BJ (cell line): ENCODE measurements around the gene RFX1. TPM values are rescaled to one million over a fixed set of nuclear protein-coding genes. Genes with fewer than 3 reads are reported as not detected.
"Not testable (repeated sequence)": the region's sequence is repeated elsewhere in the genome, so short reads cannot be mapped to it uniquely, and the experiment has no call there.

ENCODE experiments used
- CTCF ChIA-PET: fragments of 350-600 bp; formaldehyde crosslinking; extraction: SDS; loops from one replicate; lab custom pipeline; 2021; ENCODE audit warnings: antibody characterized with exemption, inconsistent platforms; lab: Yijun Ruan, JAX
- POLR2A ChIA-PET: fragments of 300-600 bp; sonication (Branson Sonifier 250); formaldehyde crosslinking; extraction: SDS; loops from one replicate; lab custom pipeline; 2021; ENCODE audit warnings: antibody characterized with exemption; lab: Charles Lee
- DNase-seq: peaks from one replicate; pipeline ENCODE4 v3.0.0-alpha.2; 2011; ENCODE audit warnings: low read depth
- H3K27me3 ChIP-seq: 2 replicates; pipeline ENCODE4 v1.6.0; 2011; ENCODE audit warnings: low read length; ENCODE audit not compliant: control insufficient read depth, insufficient read depth
- H3K36me3 ChIP-seq: 2 replicates; pipeline ENCODE4 v1.5.1; 2011; ENCODE audit warnings: low read length; ENCODE audit not compliant: control insufficient read depth, insufficient read depth
- H3K4me3 ChIP-seq: 2 replicates; pipeline ENCODE4 v1.5.1; 2011; ENCODE audit warnings: low read depth, mild to moderate bottlenecking, control low read depth, low read length
- CTCF ChIP-seq: IDR thresholded peaks from 2 replicates; pipeline ENCODE4 v1.5.1; 2011; ENCODE audit warnings: low read depth, mild to moderate bottlenecking, control low read depth, inconsistent platforms, low read length, moderate library complexity; ENCODE audit not compliant: insufficient read depth
- polyA plus RNA-seq: library from polyadenylated mRNA; depleted of rRNA; stranded (reverse); fragments of >200 nt; gene quantifications from 2 replicates; pipeline ENCODE4 v1.2.3, GENCODE V29; 2011

RFX1 gene
- polyA plus RNA-seq, 1 experiment: 0.78 TPM

GRCh38 chr19:14048443-14049153 is 42.5 kb upstream of the RFX1 start:
- Histone ChIP-seq H3K4me3 (no peak overlapping the region), H3K27me3 (no peaks in the 10 kb centered on the region), H3K36me3 (no peaks in the 10 kb centered on the region)
- POLR2A ChIA-PET: no interaction called here
- TF ChIP-seq CTCF: peak; percentile 89
- DNase-seq: no peak
- CTCF ChIA-PET: interaction anchor here (0.7 to 3.5 kb wide), 13 partner anchors 11 to 452 kb away, joined by 3 to 20 read pairs (median 4); partner anchors contain the start of genes IL27RA and MISP3

- H3K4me3 ChIP-seq, DNase-seq, H3K36me3 ChIP-seq, POLR2A ChIA-PET, H3K27me3 ChIP-seq: not testable (repeated sequence)
- CTCF ChIA-PET: interaction anchor here (0.7 to 3.5 kb wide), 11 partner anchors 12 to 451 kb away, joined by 3 to 20 read pairs (median 4); partner anchors contain the start of gene IL27RA
These were observed 41.7 kb upstream of the RFX1 start for GRCh38 chr19:14047866-14048265.

GRCh38 chr19:14042659-14043608 is 36.8 kb upstream of the RFX1 start:
- ChIA-PET CTCF (interaction anchor here (0.7 to 4.1 kb wide), 21 partner anchors 8 to 168 kb away, joined by 3 to 23 read pairs (median 4); partner anchors contain the start of genes DCAF15, IL27RA and MISP3), POLR2A (interaction anchor here (0.6 kb wide), 1 partner anchor 30 kb away, joined by 4 read pairs; no protein-coding TSS in a partner anchor)
- H3K27me3 ChIP-seq, H3K36me3 ChIP-seq, H3K4me3 ChIP-seq, DNase-seq: not testable (repeated sequence)
- TF ChIP-seq CTCF: peak; percentile 61

GRCh38 chr19:14039181-14039580 is 33.1 kb upstream of the RFX1 start:
- no peaks in the 10 kb centered on the region for H3K36me3 ChIP-seq
- no peak for DNase-seq
- ChIA-PET POLR2A (no interaction called here), CTCF (interaction anchor here (2.8 kb wide), 1 partner anchor 20 kb away, joined by 18 read pairs; no protein-coding TSS in a partner anchor)
- no peak for TF ChIP-seq CTCF
- H3K27me3 ChIP-seq: no peaks in the 10 kb centered on the region
- H3K4me3 ChIP-seq: no peak overlapping the region

GRCh38 chr19:14035706-14036105 is 29.6 kb upstream of the RFX1 start:
- DNase-seq: no peak
- no peak for TF ChIP-seq CTCF
- Histone ChIP-seq H3K4me3 (no peak overlapping the region), H3K27me3 (no peaks in the 10 kb centered on the region), H3K36me3 (no peaks in the 10 kb centered on the region)
- CTCF ChIA-PET: interaction anchor here (0.7 to 2.1 kb wide), 5 partner anchors 10 to 152 kb away, joined by 3 to 9 read pairs (median 4); no protein-coding TSS in a partner anchor
- POLR2A ChIA-PET: no interaction called here

- POLR2A ChIA-PET, H3K4me3 ChIP-seq, H3K27me3 ChIP-seq, H3K36me3 ChIP-seq, DNase-seq: not testable (repeated sequence)
- CTCF ChIA-PET: interaction anchor here (1.0 to 2.1 kb wide), 4 partner anchors 13 to 24 kb away, joined by 4 to 9 read pairs (median 4); no protein-coding TSS in a partner anchor
These were observed 29.0 kb upstream of the RFX1 start for GRCh38 chr19:14035159-14035558.
